SIG-M5 (cell line): ENCODE results near the gene PORCN.
"Not testable (repeated sequence)": the region's sequence is repeated elsewhere in the genome, so short reads cannot be mapped to it uniquely, and the experiment has no call there.

Experiments
- DNase-seq: peaks from one replicate; lab custom pipeline; 2025; lab: John Stamatoyannopoulos, UW

Gene PORCN

GRCh38 chrX:48513670-48514069 is 4.9 kb downstream of the PORCN start:
- DNase-seq, result no peak

- DNase-seq, result no peak
Measured at GRCh38 chrX:48514126-48514806, 5.5 kb downstream of the PORCN start.

GRCh38 chrX:48514868-48515460 is 6.2 kb downstream of the PORCN start:
- DNase-seq, result no peak

GRCh38 chrX:48515842-48516241 is 7.0 kb downstream of the PORCN start:
- DNase-seq, result no peak

GRCh38 chrX:48516285-48516684 is 7.5 kb downstream of the PORCN start:
- no peak for DNase-seq

- DNase-seq, result no peak
Measured at GRCh38 chrX:48516987-48517386, 8.2 kb downstream of the PORCN start.

- DNase-seq, result not testable (repeated sequence)
Measured at GRCh38 chrX:48519481-48519880, 10.7 kb downstream of the PORCN start.

GRCh38 chrX:48520455-48520854 is 11.7 kb downstream of the PORCN start:
- no peak for DNase-seq

- no peak for DNase-seq
Measured at GRCh38 chrX:48520976-48521352, 12.2 kb downstream of the PORCN start.

GRCh38 chrX:48521353-48522243 is 12.8 kb downstream of the PORCN start, which contains the start of gene EBP:
TSS of gene EBP (plus strand) at chrX:48521808. CDS start at chrX:48523772, 1,964 bp downstream.
- peak; percentile 88 for DNase-seq

GRCh38 chrX:48522291-48522690 is 13.5 kb downstream of the PORCN start:
- no peak for DNase-seq

GRCh38 chrX:48523682-48524081 is 14.9 kb downstream of the PORCN start:
- no peak for DNase-seq

- not testable (repeated sequence) for DNase-seq
Measured at GRCh38 chrX:48525853-48526252, 17.1 kb downstream of the PORCN start.

GRCh38 chrX:48530736-48531135 is 21.9 kb downstream of the PORCN start:
- no peak for DNase-seq

GRCh38 chrX:48531358-48531959 is 22.7 kb downstream of the PORCN start:
- DNase-seq, result no peak

GRCh38 chrX:48532161-48532560 is 23.4 kb downstream of the PORCN start:
- DNase-seq, result no peak

- no peak for DNase-seq
Measured at GRCh38 chrX:48533165-48533564, 24.4 kb downstream of the PORCN start.

- no peak for DNase-seq
Measured at GRCh38 chrX:48538641-48539344, 30.0 kb downstream of the PORCN start.

- DNase-seq, result peak; percentile 88
Measured at GRCh38 chrX:48539345-48540027, 30.7 kb downstream of the PORCN start, which contains the start of gene TBC1D25. TSS of gene TBC1D25 (plus strand) at chrX:48539714. CDS start at chrX:48539798, 84 bp downstream.

GRCh38 chrX:48540028-48540375 is 31.2 kb downstream of the PORCN start:
- DNase-seq, result no peak

- DNase-seq, result no peak
Measured at GRCh38 chrX:48540480-48540879, 31.7 kb downstream of the PORCN start.
